IMR-90 (cell line): ENCODE measurements around the gene CGNL1.

ENCODE experiments used
- CHD1 ChIP-seq: IDR thresholded peaks from 2 replicates; pipeline ENCODE4 v1.6.1; 2012; ENCODE audit warnings: low read depth, low read length, improper control_type of control experiment
- CTCF ChIP-seq: conservative IDR thresholded peaks from 2 replicates; pipeline ENCODE4 v1.5.1; 2012; ENCODE audit warnings: mild to moderate bottlenecking, low read depth, low read length, improper control_type of control experiment
- POLR2A ChIP-seq: IDR thresholded peaks from 2 replicates; pipeline ENCODE4 v1.6.1; 2012; ENCODE audit warnings: mild to moderate bottlenecking, low read depth, low read length

GRCh38 chr15:57503051-57503702 is 126.9 kb downstream of the CGNL1 start:
- TF ChIP-seq POLR2A (no peak), CTCF (0 out of 2 replicates have a peak, but pooled peaks have one; percentile 10), CHD1 (no peak)
